SK-N-SH treated with all-trans-retinoic acid at 6 μM for 48 hours (cell line): ENCODE results near the gene COPZ2.

ENCODE experiments used
- ISL1 ChIP-seq: fragments of 250-450 bp; sonication (Bioruptor Pico); IDR thresholded peaks from 2 replicates; pipeline ENCODE4 v2.1.2; 2022; ENCODE audit warnings: mild to moderate bottlenecking, moderate library complexity
- POU6F1 ChIP-seq: fragments of 250-450 bp; sonication (Bioruptor Pico); IDR thresholded peaks from 2 replicates; pipeline ENCODE4 v1.8.0; 2021; ENCODE audit warnings: low read depth, mild to moderate bottlenecking, moderate library complexity, borderline replicate concordance
- RARB ChIP-seq: fragments of 250-450 bp; sonication (Bioruptor Pico); IDR thresholded peaks from 2 replicates; pipeline ENCODE4 v1.8.0; 2021; ENCODE audit warnings: mild to moderate bottlenecking, moderate library complexity
- ZFP30 ChIP-seq: fragments of 450-650 bp; formaldehyde crosslinking; IDR thresholded peaks from 2 replicates; pipeline ENCODE4 v1.5.0; 2022; ENCODE audit warnings: mild to moderate bottlenecking, moderate library complexity
- TF ChIP-seq, protein P1 (sequence below): fragments of 250-450 bp; sonication (Bioruptor Pico); IDR thresholded peaks from 2 replicates; pipeline ENCODE4 v1.8.0; 2020; ENCODE audit warnings: mild to moderate bottlenecking, moderate library complexity, borderline replicate concordance

DNA sequence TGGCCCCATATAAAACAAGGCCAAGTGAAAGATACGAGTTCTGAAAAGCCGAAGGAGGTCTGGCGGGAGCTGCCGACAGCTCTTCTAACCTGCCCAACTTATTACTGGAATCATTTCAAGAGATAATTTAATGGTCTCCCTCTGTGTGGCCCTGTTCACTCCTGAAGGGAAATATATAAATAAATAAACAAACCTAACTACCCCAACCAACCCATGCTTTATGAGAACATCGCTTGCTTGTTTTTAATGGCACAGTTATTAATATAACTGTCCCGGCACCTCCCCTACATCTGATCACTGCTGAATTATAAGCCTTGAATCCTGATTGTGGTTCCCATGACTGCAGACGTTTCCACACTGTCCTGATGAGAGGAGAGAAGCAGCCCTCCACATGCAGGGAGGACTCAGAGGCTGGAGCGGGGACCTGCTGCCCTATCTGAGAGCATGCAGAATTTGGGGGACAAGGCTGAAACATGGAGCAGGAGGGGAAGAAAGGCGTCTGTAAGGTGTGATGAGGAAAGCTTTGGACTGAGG lies 44.5 kb downstream of the COPZ2 start:
- TF ChIP-seq POU6F1 (CRISPR knock-in tag), result no peak
- no peak for TF ChIP-seq RARB (CRISPR knock-in tag)
- TF ChIP-seq ISL1 (CRISPR knock-in tag), result no peak
- no peak for TF ChIP-seq ZFP30 (CRISPR knock-in tag)
- TF ChIP-seq, protein P1, sequence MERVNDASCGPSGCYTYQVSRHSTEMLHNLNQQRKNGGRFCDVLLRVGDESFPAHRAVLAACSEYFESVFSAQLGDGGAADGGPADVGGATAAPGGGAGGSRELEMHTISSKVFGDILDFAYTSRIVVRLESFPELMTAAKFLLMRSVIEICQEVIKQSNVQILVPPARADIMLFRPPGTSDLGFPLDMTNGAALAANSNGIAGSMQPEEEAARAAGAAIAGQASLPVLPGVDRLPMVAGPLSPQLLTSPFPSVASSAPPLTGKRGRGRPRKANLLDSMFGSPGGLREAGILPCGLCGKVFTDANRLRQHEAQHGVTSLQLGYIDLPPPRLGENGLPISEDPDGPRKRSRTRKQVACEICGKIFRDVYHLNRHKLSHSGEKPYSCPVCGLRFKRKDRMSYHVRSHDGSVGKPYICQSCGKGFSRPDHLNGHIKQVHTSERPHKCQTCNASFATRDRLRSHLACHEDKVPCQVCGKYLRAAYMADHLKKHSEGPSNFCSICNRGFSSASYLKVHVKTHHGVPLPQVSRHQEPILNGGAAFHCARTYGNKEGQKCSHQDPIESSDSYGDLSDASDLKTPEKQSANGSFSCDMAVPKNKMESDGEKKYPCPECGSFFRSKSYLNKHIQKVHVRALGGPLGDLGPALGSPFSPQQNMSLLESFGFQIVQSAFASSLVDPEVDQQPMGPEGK (CRISPR knock-in tag), result no peak
